Measurements from ENCODE around the gene PRKG1. TPM values are rescaled to one million over a fixed set of nuclear protein-coding genes. Genes with fewer than 3 reads are reported as not detected.
"Not testable (repeated sequence)": the region's sequence is repeated elsewhere in the genome, so short reads cannot be mapped to it uniquely, and the experiment has no call there.

PRKG1 gene
- total RNA-seq, 1 donor from 2014 or later = 1.2 TPM

GRCh38 chr10:51564896-51565510 lies 490.7 kb downstream of the PRKG1 start:
- ATAC-seq = no peak
- no peak for DNase-seq (ENCODE audit: low spot score)

- ATAC-seq (no peak), DNase-seq (ENCODE audit: low spot score) (no peak)
Observed at GRCh38 chr10:51567271-51567670, 493.0 kb downstream of the PRKG1 start.

- DNase-seq (ENCODE audit: low spot score) = no peak
- ATAC-seq = no peak
Observed at GRCh38 chr10:51569467-51569866, 495.2 kb downstream of the PRKG1 start.

- no peak for DNase-seq (ENCODE audit: low spot score)
- ATAC-seq = no peak
Observed at GRCh38 chr10:51574248-51575048, 500.2 kb downstream of the PRKG1 start.

- not testable (repeated sequence) for ATAC-seq; DNase-seq (ENCODE audit: low spot score)
Observed at GRCh38 chr10:51581196-51581595, 506.9 kb downstream of the PRKG1 start.

GRCh38 chr10:51583976-51584375 lies 509.7 kb downstream of the PRKG1 start:
- ATAC-seq (no peak), DNase-seq (ENCODE audit: low spot score) (no peak)

GRCh38 chr10:51585742-51586141 lies 511.5 kb downstream of the PRKG1 start:
- DNase-seq (ENCODE audit: low spot score) (no peak), ATAC-seq (no peak)

- DNase-seq (ENCODE audit: low spot score) = no peak
- no peak for ATAC-seq
Observed at GRCh38 chr10:51588984-51589383, 514.7 kb downstream of the PRKG1 start.

GRCh38 chr10:51590818-51591217 lies 516.5 kb downstream of the PRKG1 start:
- DNase-seq (ENCODE audit: low spot score) (no peak), ATAC-seq (no peak)

GRCh38 chr10:51596695-51597094 lies 522.4 kb downstream of the PRKG1 start:
- no peak for ATAC-seq

GRCh38 chr10:51599647-51600046 lies 525.4 kb downstream of the PRKG1 start:
- no peak for DNase-seq (ENCODE audit: low spot score)
- no peak for ATAC-seq

More at GRCh38 chr10:51596695-51597094, 522.4 kb downstream of the PRKG1 start:
- DNase-seq (ENCODE audit: low spot score) = no peak

- DNase-seq (ENCODE audit: low spot score) = no peak
- ATAC-seq = no peak
Observed at GRCh38 chr10:51602326-51602725, 528.0 kb downstream of the PRKG1 start.

GRCh38 chr10:51604579-51604978 lies 530.3 kb downstream of the PRKG1 start:
- ATAC-seq (no peak), DNase-seq (ENCODE audit: low spot score) (no peak)

GRCh38 chr10:51606825-51607462 lies 532.7 kb downstream of the PRKG1 start:
- DNase-seq (ENCODE audit: low spot score) (no peak), ATAC-seq (no peak)

GRCh38 chr10:51607463-51607835 lies 533.2 kb downstream of the PRKG1 start:
- no peak for ATAC-seq

GRCh38 chr10:51608211-51608610 lies 533.9 kb downstream of the PRKG1 start:
- ATAC-seq = no peak
- no peak for DNase-seq (ENCODE audit: low spot score)

More at GRCh38 chr10:51607463-51607835, 533.2 kb downstream of the PRKG1 start:
- DNase-seq (ENCODE audit: low spot score) = no peak

- ATAC-seq = no peak
- DNase-seq (ENCODE audit: low spot score) = no peak
Observed at GRCh38 chr10:51615764-51616298, 541.5 kb downstream of the PRKG1 start.

- no peak for ATAC-seq
- DNase-seq (ENCODE audit: low spot score) = no peak
Observed at GRCh38 chr10:51617576-51618235, 543.4 kb downstream of the PRKG1 start.

- ATAC-seq (no peak), DNase-seq (ENCODE audit: low spot score) (no peak)
Observed at GRCh38 chr10:51619365-51619764, 545.1 kb downstream of the PRKG1 start.

GRCh38 chr10:51620131-51620530 lies 545.8 kb downstream of the PRKG1 start:
- DNase-seq (ENCODE audit: low spot score) (no peak), ATAC-seq (no peak)

GRCh38 chr10:51624013-51624412 lies 549.7 kb downstream of the PRKG1 start:
- ATAC-seq = no peak
- no peak for DNase-seq (ENCODE audit: low spot score)

All from left lobe of liver (tissue), 2 donors.